ENCODE results near the gene POLD1.

POLD1 gene

DNA sequence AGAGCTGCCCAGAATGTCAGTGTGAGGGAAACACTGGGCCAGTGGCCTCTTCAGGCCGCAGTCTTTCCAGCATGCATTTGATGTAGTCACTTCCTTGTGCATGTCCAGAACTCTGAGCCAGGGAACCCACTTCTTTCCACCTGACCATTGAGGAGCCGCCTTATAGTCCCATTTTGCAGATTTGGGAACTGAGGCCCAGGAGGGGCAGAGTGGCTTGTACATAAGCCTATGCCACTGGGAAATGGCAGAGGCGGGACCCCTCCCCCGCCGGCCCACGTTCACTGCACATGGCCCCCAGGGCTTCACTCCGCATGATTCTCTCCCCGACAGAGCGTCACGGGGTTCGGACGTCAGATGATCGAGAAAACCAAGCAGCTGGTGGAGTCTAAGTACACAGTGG is 28.9 kb downstream of the POLD1 start:
- Histone ChIP-seq H3K9me2 (replicated peaks; ENCODE audit: control insufficient read depth, low read length) (no peaks in the 10 kb centered on the region), H3K4me2 (ENCODE audit: low read length) (no peak overlapping the region), H3K79me2 (ENCODE audit: control insufficient read depth, low read length) (peaks cover 13% of the 10 kb centered on the region), H3K36me3 (ENCODE audit: control insufficient read depth, low read length) (peaks cover 82% of the 10 kb centered on the region), H3K4me3 (ENCODE audit: low read length) (no peak overlapping the region), H3K9me3 (ENCODE audit: control insufficient read depth, insufficient read depth, low read length) (no peaks in the 10 kb centered on the region), H3K27ac (ENCODE audit: low read depth, low read length) (no peak overlapping the region), H4K20me1 (ENCODE audit: control insufficient read depth, insufficient read depth, low read depth, low read length) (no peaks in the 10 kb centered on the region), H3F3A (ENCODE audit: control insufficient read depth, insufficient read depth) (peaks cover 32% of the 10 kb centered on the region), H3K27me3 (ENCODE audit: control insufficient read depth, low read length) (no peaks in the 10 kb centered on the region), H3K4me1 (ENCODE audit: control insufficient read depth, low read length) (peaks cover 46% of the 10 kb centered on the region)
- no peak for TF ChIP-seq EZH2phosphoT487 (IDR thresholded peaks at IDR 0.05; ENCODE audit: borderline replicate concordance, low read length)
- TF ChIP-seq, protein P1, sequence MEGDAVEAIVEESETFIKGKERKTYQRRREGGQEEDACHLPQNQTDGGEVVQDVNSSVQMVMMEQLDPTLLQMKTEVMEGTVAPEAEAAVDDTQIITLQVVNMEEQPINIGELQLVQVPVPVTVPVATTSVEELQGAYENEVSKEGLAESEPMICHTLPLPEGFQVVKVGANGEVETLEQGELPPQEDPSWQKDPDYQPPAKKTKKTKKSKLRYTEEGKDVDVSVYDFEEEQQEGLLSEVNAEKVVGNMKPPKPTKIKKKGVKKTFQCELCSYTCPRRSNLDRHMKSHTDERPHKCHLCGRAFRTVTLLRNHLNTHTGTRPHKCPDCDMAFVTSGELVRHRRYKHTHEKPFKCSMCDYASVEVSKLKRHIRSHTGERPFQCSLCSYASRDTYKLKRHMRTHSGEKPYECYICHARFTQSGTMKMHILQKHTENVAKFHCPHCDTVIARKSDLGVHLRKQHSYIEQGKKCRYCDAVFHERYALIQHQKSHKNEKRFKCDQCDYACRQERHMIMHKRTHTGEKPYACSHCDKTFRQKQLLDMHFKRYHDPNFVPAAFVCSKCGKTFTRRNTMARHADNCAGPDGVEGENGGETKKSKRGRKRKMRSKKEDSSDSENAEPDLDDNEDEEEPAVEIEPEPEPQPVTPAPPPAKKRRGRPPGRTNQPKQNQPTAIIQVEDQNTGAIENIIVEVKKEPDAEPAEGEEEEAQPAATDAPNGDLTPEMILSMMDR (IDR thresholded peaks at IDR 0.05; ENCODE audit: low read depth, low read length, poor library complexity, severe bottlenecking), result no peak

DNA sequence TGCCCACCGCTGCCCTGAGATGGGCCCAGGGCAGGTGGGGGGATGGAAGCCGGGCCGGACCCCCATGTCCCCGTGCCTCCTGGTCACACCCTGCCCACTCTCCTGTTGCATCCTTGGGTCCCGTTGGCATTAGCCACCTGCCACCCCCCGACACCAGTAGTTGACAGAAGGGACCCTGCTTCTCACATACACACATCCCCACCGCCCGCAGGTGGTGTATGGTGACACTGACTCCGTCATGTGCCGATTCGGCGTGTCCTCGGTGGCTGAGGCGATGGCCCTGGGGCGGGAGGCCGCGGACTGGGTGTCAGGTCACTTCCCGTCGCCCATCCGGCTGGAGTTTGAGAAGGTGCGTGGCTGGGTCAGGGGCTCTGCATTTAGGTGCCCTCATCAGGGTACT is 29.4 kb downstream of the POLD1 start:
- Histone ChIP-seq H3K27ac (ENCODE audit: low read depth, low read length) (peak overlapping the region; percentile 96), H3F3A (ENCODE audit: control insufficient read depth, insufficient read depth) (peaks cover 32% of the 10 kb centered on the region), H3K36me3 (ENCODE audit: control insufficient read depth, low read length) (peaks cover 84% of the 10 kb centered on the region), H3K4me1 (ENCODE audit: control insufficient read depth, low read length) (peaks cover 50% of the 10 kb centered on the region), H4K20me1 (ENCODE audit: control insufficient read depth, insufficient read depth, low read depth, low read length) (no peaks in the 10 kb centered on the region), H3K9me3 (ENCODE audit: control insufficient read depth, insufficient read depth, low read length) (no peaks in the 10 kb centered on the region), H3K4me2 (ENCODE audit: low read length) (no peak overlapping the region), H3K9me2 (replicated peaks; ENCODE audit: control insufficient read depth, low read length) (no peaks in the 10 kb centered on the region), H3K4me3 (ENCODE audit: low read length) (no peak overlapping the region), H3K79me2 (ENCODE audit: control insufficient read depth, low read length) (peaks cover 17% of the 10 kb centered on the region), H3K27me3 (ENCODE audit: control insufficient read depth, low read length) (no peaks in the 10 kb centered on the region)
- TF ChIP-seq, protein P1 (IDR thresholded peaks at IDR 0.05; ENCODE audit: low read depth, low read length, poor library complexity, severe bottlenecking), result no peak
- TF ChIP-seq EZH2phosphoT487 (IDR thresholded peaks at IDR 0.05; ENCODE audit: borderline replicate concordance, low read length), result no peak

DNA sequence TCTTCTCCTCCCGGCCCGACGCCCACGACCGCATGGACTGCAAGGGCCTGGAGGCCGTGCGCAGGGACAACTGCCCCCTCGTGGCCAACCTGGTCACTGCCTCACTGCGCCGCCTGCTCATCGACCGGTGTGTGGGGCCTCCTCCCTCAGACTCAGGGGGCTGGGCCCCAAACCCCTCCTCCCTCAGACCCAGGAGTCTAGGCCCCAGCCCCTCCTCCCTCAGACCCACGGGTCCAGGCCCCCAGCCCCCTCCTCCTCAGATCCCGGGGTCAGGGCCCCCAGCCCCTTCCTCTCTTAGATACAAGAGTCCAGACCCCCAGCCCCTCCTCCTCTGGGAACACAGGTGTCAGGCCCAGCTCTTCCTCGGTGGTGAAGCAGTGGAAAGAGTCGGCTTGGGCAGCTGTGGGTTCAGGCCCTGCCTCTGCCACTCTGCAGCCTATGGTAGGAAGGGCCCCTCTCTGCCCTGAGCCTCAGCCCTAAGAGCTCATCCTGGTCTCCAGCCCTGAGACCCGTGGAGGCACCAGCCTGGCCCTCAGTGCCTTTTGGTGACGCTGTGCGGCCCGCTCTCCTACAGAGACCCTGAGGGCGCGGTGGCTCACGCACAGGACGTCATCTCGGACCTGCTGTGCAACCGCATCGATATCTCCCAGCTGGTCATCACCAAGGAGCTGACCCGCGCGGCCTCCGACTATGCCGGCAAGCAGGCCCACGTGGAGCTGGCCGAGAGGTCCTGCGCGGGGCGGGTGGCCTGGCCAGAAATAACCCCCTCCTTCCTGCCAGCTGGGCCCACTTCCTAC is 30.9 kb downstream of the POLD1 start:
- H3K9me2 ChIP-seq (replicated peaks; ENCODE audit: control insufficient read depth, low read length), result no peaks in the 10 kb centered on the region
- H3K4me1 ChIP-seq (ENCODE audit: control insufficient read depth, low read length), result peaks cover 53% of the 10 kb centered on the region
- peaks cover 82% of the 10 kb centered on the region for H3K36me3 ChIP-seq (ENCODE audit: control insufficient read depth, low read length)
- peaks cover 40% of the 10 kb centered on the region for H3F3A ChIP-seq (ENCODE audit: control insufficient read depth, insufficient read depth)
- H3K27ac ChIP-seq (ENCODE audit: low read depth, low read length), result peak overlapping the region; percentile 96
- TF ChIP-seq EZH2phosphoT487 (IDR thresholded peaks at IDR 0.05; ENCODE audit: borderline replicate concordance, low read length), result no peak
- TF ChIP-seq, protein P1 (IDR thresholded peaks at IDR 0.05; ENCODE audit: low read depth, low read length, poor library complexity, severe bottlenecking), result peak; percentile 99
- peaks cover 32% of the 10 kb centered on the region for H3K79me2 ChIP-seq (ENCODE audit: control insufficient read depth, low read length)
- no peaks in the 10 kb centered on the region for H3K9me3 ChIP-seq (ENCODE audit: control insufficient read depth, insufficient read depth, low read length)
- peak overlapping the region; percentile 56 for H3K4me3 ChIP-seq (ENCODE audit: low read length)
- H3K4me2 ChIP-seq (ENCODE audit: low read length), result peak overlapping the region; percentile 97
- no peaks in the 10 kb centered on the region for H4K20me1 ChIP-seq (ENCODE audit: control insufficient read depth, insufficient read depth, low read depth, low read length)
- no peaks in the 10 kb centered on the region for H3K27me3 ChIP-seq (ENCODE audit: control insufficient read depth, low read length)
